A673 (cell line): ENCODE measurements around the gene CFAP221. TPM values are rescaled to one million over a fixed set of nuclear protein-coding genes. Genes with fewer than 3 reads are reported as not detected.

Experiments
- BruUV-seq: library from RNA; stranded (reverse); fragments of 400-500 nt; replicated peaks from 2 replicates; lab custom pipeline; 2021; lab: Mats Ljungman, UMichigan
- CTCF ChIA-PET: fragments of 300-600 bp; sonication (Branson Sonifier 250); formaldehyde crosslinking; loops from one replicate; lab custom pipeline; 2022; ENCODE audit warnings: antibody characterized with exemption; lab: Charles Lee
- POLR2A ChIA-PET: fragments of 300-600 bp; sonication (Branson Sonifier 250); formaldehyde crosslinking; loops from one replicate; lab custom pipeline; 2022; ENCODE audit warnings: antibody characterized with exemption; ENCODE audit not compliant: low non-redundant PET; lab: Charles Lee
- DNase-seq: peaks from one replicate; pipeline ENCODE4 v3.0.0-alpha.2; 2015; ENCODE audit warnings: low spot score
- H3K27ac ChIP-seq: fragments of 200-600 bp; sonication (generic); 2 replicates; pipeline ENCODE4 v1.5.1; 2016; ENCODE audit warnings: mixed run types, low read depth, mild to moderate bottlenecking, mixed read lengths, antibody characterized with exemption, low read length; ENCODE audit not compliant: poor library complexity, severe bottlenecking
- H3K27me3 ChIP-seq: fragments of 200-600 bp; sonication (generic); replicated peaks from 2 replicates; pipeline ENCODE4 v1.6.1; 2017; ENCODE audit warnings: mixed run types, low read depth, mild to moderate bottlenecking, mixed read lengths, antibody characterized with exemption, low read length; ENCODE audit not compliant: insufficient read depth, poor library complexity
- H3K36me3 ChIP-seq: fragments of 200-600 bp; sonication (generic); 2 replicates; pipeline ENCODE4 v1.6.1; 2016; ENCODE audit warnings: mixed run types, mild to moderate bottlenecking, mixed read lengths, antibody characterized with exemption, low read length; ENCODE audit not compliant: insufficient read depth, poor library complexity, severe bottlenecking
- H3K4me1 ChIP-seq: fragments of 200-600 bp; sonication (generic); 2 replicates; pipeline ENCODE4 v1.6.1; 2017; ENCODE audit warnings: mixed run types, mild to moderate bottlenecking, mixed read lengths, antibody characterized with exemption, low read length; ENCODE audit not compliant: insufficient read depth, poor library complexity, severe bottlenecking
- H3K4me3 ChIP-seq: fragments of 200-600 bp; sonication (generic); 2 replicates; pipeline ENCODE4 v1.5.1; 2016; ENCODE audit warnings: low read depth, mixed run types, mild to moderate bottlenecking, mixed read lengths, low read length; ENCODE audit not compliant: poor library complexity, severe bottlenecking
- H3K9me3 ChIP-seq: fragments of 200-600 bp; sonication (generic); 2 replicates; pipeline ENCODE4 v1.6.1; 2016; ENCODE audit warnings: mixed run types, low read depth, mild to moderate bottlenecking, mixed read lengths, antibody characterized with exemption, low read length; ENCODE audit not compliant: poor library complexity, severe bottlenecking
- CTCF ChIP-seq: fragments of 300-800, 200-600 bp; sonication (generic); conservative IDR thresholded peaks from 2 replicates; pipeline ENCODE4 v1.5.1; 2017; ENCODE audit warnings: low read depth, mild to moderate bottlenecking, antibody characterized with exemption, low read length, moderate library complexity, mixed read lengths
- EZH2 ChIP-seq: fragments of 200-600 bp; sonication (generic); IDR thresholded peaks from 2 replicates; pipeline ENCODE4 v1.6.1; 2017; ENCODE audit warnings: borderline replicate concordance, low read depth, mild to moderate bottlenecking, mixed read lengths, antibody characterized with exemption, low read length; ENCODE audit not compliant: poor library complexity, severe bottlenecking
- intact Hi-C: fragments of 100-400 bp; cut with micrococcal nuclease; formaldehyde crosslinking; loops from one replicate; pipeline ENCODE4 v1.10.0; 2022; ENCODE audit not compliant: unreplicated experiment
- total RNA-seq: library from RNA; stranded (reverse); gene quantifications from 2 replicates; pipeline ENCODE4 v1.2.3, GENCODE V29; 2021

CFAP221 gene
- total RNA-seq, 1 experiment from 2014 or later: 1.5 TPM

DNA sequence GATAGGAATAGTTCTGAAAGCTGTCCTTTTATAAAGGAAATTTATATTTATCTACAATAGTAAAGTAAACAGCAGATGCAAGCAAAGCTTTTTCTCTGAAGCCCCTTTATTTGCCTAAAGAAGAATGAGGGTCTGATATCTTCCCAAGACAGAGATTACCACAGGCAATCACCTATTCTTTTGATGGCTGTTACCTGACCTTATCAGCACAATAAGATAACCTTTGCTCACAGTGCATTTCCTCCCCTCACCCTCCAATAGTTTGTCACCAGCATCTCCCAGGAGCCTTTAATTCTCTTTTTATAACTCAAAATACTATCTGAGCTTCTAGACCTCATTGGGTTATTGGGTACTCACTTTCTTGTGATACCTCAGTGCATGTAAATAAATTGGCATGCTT lies 6.5 kb upstream of the CFAP221 start:
- peaks cover 13% of the 10 kb centered on the region for H3K4me1 ChIP-seq
- H3K36me3 ChIP-seq: no peaks in the 10 kb centered on the region
- no peak overlapping the region for H3K4me3 ChIP-seq
- no peaks in the 10 kb centered on the region for H3K27me3 ChIP-seq
- CTCF ChIA-PET: no interaction called here
- peaks cover 17% of the 10 kb centered on the region for H3K9me3 ChIP-seq
- BruUV-seq: no TSS peak
- H3K27ac ChIP-seq: no peak overlapping the region
- intact Hi-C loops: no loop called here
- DNase-seq: no peak
- POLR2A ChIA-PET: no interaction called here
- no peak for TF ChIP-seq CTCF
- no peak for TF ChIP-seq EZH2

GRCh38 chr2:119541476-119541875 lies 2.8 kb upstream of the CFAP221 start:
- CTCF ChIA-PET: no interaction called here
- Histone ChIP-seq H3K4me1 (peaks cover 9% of the 10 kb centered on the region), H3K9me3 (no peaks in the 10 kb centered on the region), H3K4me3 (no peak overlapping the region), H3K27ac (no peak overlapping the region), H3K27me3 (no peaks in the 10 kb centered on the region), H3K36me3 (no peaks in the 10 kb centered on the region)
- no TSS peak for BruUV-seq
- no peak for DNase-seq
- POLR2A ChIA-PET: no interaction called here
- intact Hi-C loops: no loop called here
- no peak for TF ChIP-seq CTCF
- TF ChIP-seq EZH2: no peak

DNA sequence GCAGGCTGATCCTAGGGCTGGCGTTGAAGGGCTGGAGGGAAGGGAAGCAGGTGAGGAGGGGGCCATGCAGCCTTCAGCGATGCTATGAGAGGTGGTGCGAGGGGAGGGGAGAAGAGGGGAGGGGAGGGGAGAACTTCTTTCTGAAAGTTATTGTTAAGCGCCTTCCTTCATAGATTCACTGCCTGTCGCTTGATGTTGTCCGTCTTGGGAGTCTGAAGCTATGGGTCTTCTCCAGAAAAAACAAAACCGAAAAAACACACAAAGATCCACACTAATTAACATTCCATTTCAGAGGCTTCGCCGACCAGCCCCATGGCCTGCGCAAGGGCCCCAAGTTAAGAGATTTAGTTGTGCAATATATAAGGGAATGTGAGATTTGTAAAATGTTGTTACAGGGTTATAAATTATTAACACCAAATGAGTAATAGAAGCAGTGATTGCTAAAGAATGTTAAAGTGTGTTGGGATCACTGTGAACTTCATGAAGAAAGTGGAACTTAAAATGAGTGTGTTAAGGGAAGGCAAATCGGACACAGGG lies 758 bp downstream of the CFAP221 start:
- TF ChIP-seq EZH2: no peak
- no peak for TF ChIP-seq CTCF
- POLR2A ChIA-PET: no interaction called here
- H3K4me3 ChIP-seq: peak overlapping the region; percentile 70
- no peaks in the 10 kb centered on the region for H3K9me3 ChIP-seq
- CTCF ChIA-PET: no interaction called here
- no TSS peak for BruUV-seq
- H3K36me3 ChIP-seq: no peaks in the 10 kb centered on the region
- no peaks in the 10 kb centered on the region for H3K27me3 ChIP-seq
- DNase-seq: no peak
- no peak overlapping the region for H3K27ac ChIP-seq
- intact Hi-C loops: no loop called here
- peaks cover 7% of the 10 kb centered on the region for H3K4me1 ChIP-seq
